ENCODE data around the gene MRM2. TPM values are rescaled to one million over a fixed set of nuclear protein-coding genes. Genes with fewer than 3 reads are reported as not detected.

MRM2 gene
- total RNA-seq, 2 experiments from 2014 or later, result 3.6 to 3.7 TPM

GRCh38 chr7:2199528-2199927 lies 42.5 kb downstream of the MRM2 start:
- DNase-seq, result peak in 1 of 14 experiments; percentile 5
- Histone ChIP-seq H3K27ac (ENCODE audit: low read depth in 1 of 2, low read length in 2 of 2) (no peak overlapping the region), H3K27me3 (ENCODE audit: control insufficient read depth in 1 of 2, insufficient read depth in 2 of 2, low read length in 2 of 2) (no peaks in the 10 kb centered on the region), H3K4me3 (ENCODE audit: low read length) (no peak overlapping the region), H3K36me3 (ENCODE audit: insufficient read depth, low read length) (peaks cover 22% of the 10 kb centered on the region), H3K4me1 (ENCODE audit: insufficient read depth, low read length) (no peaks in the 10 kb centered on the region), H3K9me3 (ENCODE audit: control insufficient read depth in 1 of 2, insufficient read depth in 1 of 2, low read length in 2 of 2) (peaks cover 11 to 25% of the 10 kb centered on the region in 2 experiments)
- intact Hi-C loops (cut with DNase I, micrococcal nuclease), result no loop called here
- no peaks in the 10 kb centered on the region for H3K27me3 Mint-ChIP-seq
- H3K27ac Mint-ChIP-seq, result no peak overlapping the region
- ChIA-PET CTCF (no interaction called here), POLR2A (no interaction called here)
- no peak overlapping the region for H3K4me3 Mint-ChIP-seq
- peaks cover 4% of the 10 kb centered on the region for H3K4me1 Mint-ChIP-seq (ENCODE audit: low read depth)
- no peak for TF ChIP-seq CTCF (IDR thresholded peaks at IDR 0.05)
- no peak for ATAC-seq (ENCODE audit: poor library complexity)
- H3K36me3 Mint-ChIP-seq (ENCODE audit: low read depth), result peaks cover 43% of the 10 kb centered on the region
- H3K9me3 Mint-ChIP-seq, result no peaks in the 10 kb centered on the region

GRCh38 chr7:2198760-2199159 lies 43.2 kb downstream of the MRM2 start:
- Mint-ChIP-seq H3K4me3 (no peak overlapping the region), H3K36me3 (ENCODE audit: low read depth) (peaks cover 39% of the 10 kb centered on the region), H3K9me3 (no peaks in the 10 kb centered on the region), H3K4me1 (ENCODE audit: low read depth) (no peaks in the 10 kb centered on the region), H3K27ac (no peak overlapping the region), H3K27me3 (no peaks in the 10 kb centered on the region)
- ATAC-seq (ENCODE audit: poor library complexity), result no peak
- no peak overlapping the region for H3K4me3 ChIP-seq (ENCODE audit: low read length)
- H3K36me3 ChIP-seq (ENCODE audit: insufficient read depth, low read length), result peaks cover 22% of the 10 kb centered on the region
- CTCF ChIA-PET, result no interaction called here
- H3K27me3 ChIP-seq (ENCODE audit: control insufficient read depth in 1 of 2, insufficient read depth in 2 of 2, low read length in 2 of 2), result no peaks in the 10 kb centered on the region
- H3K4me1 ChIP-seq (ENCODE audit: insufficient read depth, low read length), result no peaks in the 10 kb centered on the region
- no peak for TF ChIP-seq CTCF (IDR thresholded peaks at IDR 0.05)
- H3K27ac ChIP-seq (ENCODE audit: low read depth in 1 of 2, low read length in 2 of 2), result no peak overlapping the region
- DNase-seq, result no peak
- H3K9me3 ChIP-seq (ENCODE audit: control insufficient read depth in 1 of 2, insufficient read depth in 1 of 2, low read length in 2 of 2), result peaks cover 11 to 25% of the 10 kb centered on the region in 2 experiments
- intact Hi-C loops (cut with DNase I, micrococcal nuclease), result no loop called here
- POLR2A ChIA-PET, result no interaction called here

GRCh38 chr7:2198206-2198605 lies 43.8 kb downstream of the MRM2 start:
- ATAC-seq (ENCODE audit: poor library complexity) (no peak), DNase-seq (no peak)
- Histone ChIP-seq H3K4me3 (ENCODE audit: low read length) (no peak overlapping the region), H3K9me3 (ENCODE audit: control insufficient read depth in 1 of 2, insufficient read depth in 1 of 2, low read length in 2 of 2) (peaks cover 11 to 25% of the 10 kb centered on the region in 2 experiments), H3K27ac (ENCODE audit: low read depth in 1 of 2, low read length in 2 of 2) (no peak overlapping the region), H3K36me3 (ENCODE audit: insufficient read depth, low read length) (peaks cover 22% of the 10 kb centered on the region), H3K27me3 (ENCODE audit: control insufficient read depth in 1 of 2, insufficient read depth in 2 of 2, low read length in 2 of 2) (no peaks in the 10 kb centered on the region), H3K4me1 (ENCODE audit: insufficient read depth, low read length) (no peaks in the 10 kb centered on the region)
- Mint-ChIP-seq H3K36me3 (ENCODE audit: low read depth) (peaks cover 40% of the 10 kb centered on the region), H3K9me3 (no peaks in the 10 kb centered on the region), H3K27ac (no peak overlapping the region), H3K4me3 (no peak overlapping the region), H3K27me3 (no peaks in the 10 kb centered on the region), H3K4me1 (ENCODE audit: low read depth) (no peaks in the 10 kb centered on the region)
- ChIA-PET CTCF (no interaction called here), POLR2A (no interaction called here)
- intact Hi-C loops (cut with DNase I, micrococcal nuclease), result no loop called here
- TF ChIP-seq CTCF (IDR thresholded peaks at IDR 0.05), result no peak

Measured in CD4-positive, alpha-beta T cell (primary cell).